Fibroblast of lung (primary cell): Measurements from ENCODE around the gene FSD1. TPM values are rescaled to one million over a fixed set of nuclear protein-coding genes. Genes with fewer than 3 reads are reported as not detected.

Source experiments
- DNase-seq, 2 donors: peaks; one replicate each; pipeline versions ENCODE4 v3.0.0 to v3.0.0-alpha.2; 2010; ENCODE audit warnings: low read depth in 2 of 2
- H2AFZ ChIP-seq: 2 replicates; pipeline ENCODE4 v1.5.1; 2012; ENCODE audit warnings: low read length, control low read depth, inconsistent platforms
- H3K27ac ChIP-seq: 2 replicates; pipeline ENCODE4 v1.5.1; 2011; ENCODE audit warnings: low read length, control low read depth; ENCODE audit not compliant: insufficient read depth
- H3K27me3 ChIP-seq: 2 replicates; pipeline ENCODE4 v1.5.1; 2011; ENCODE audit warnings: mild to moderate bottlenecking, low read length; ENCODE audit not compliant: control insufficient read depth, insufficient read depth
- H3K36me3 ChIP-seq: 2 replicates; pipeline ENCODE4 v1.5.1; 2011; ENCODE audit warnings: low read length; ENCODE audit not compliant: control insufficient read depth, insufficient read depth
- H3K4me1 ChIP-seq: 2 replicates; pipeline ENCODE4 v1.5.1; 2011; ENCODE audit warnings: low read length; ENCODE audit not compliant: control insufficient read depth, insufficient read depth; ENCODE audit errors: extremely low read depth
- H3K4me2 ChIP-seq: 2 replicates; pipeline ENCODE4 v1.5.1; 2011; ENCODE audit warnings: low read length, control low read depth; ENCODE audit not compliant: insufficient read depth; ENCODE audit errors: extremely low read depth
- H3K4me3 ChIP-seq, 4 experiments: fragments of 200-600 bp in 1 of 4; sonication (generic) in 1 of 4; replicated peaks in 1 of 4; 2 replicates each; pipeline ENCODE4 v1.5.1; 2011 to 2016; ENCODE audit warnings: low read length in 4 of 4, low read depth in 3 of 4, mild to moderate bottlenecking in 3 of 4, control low read depth in 2 of 4, inconsistent platforms in 1 of 4, mixed read lengths in 1 of 4; ENCODE audit not compliant: insufficient read depth in 1 of 4; ENCODE audit errors: control extremely low read depth in 1 of 4
- H3K79me2 ChIP-seq: 2 replicates; pipeline ENCODE4 v1.5.1; 2012; ENCODE audit warnings: mild to moderate bottlenecking, low read length, inconsistent platforms; ENCODE audit not compliant: control insufficient read depth, insufficient read depth
- H3K9ac ChIP-seq: 2 replicates; pipeline ENCODE4 v1.5.1; 2011; ENCODE audit warnings: mild to moderate bottlenecking, low read length, control low read depth; ENCODE audit not compliant: insufficient read depth
- H3K9me3 ChIP-seq: 2 replicates; pipeline ENCODE4 v1.5.1; 2012; ENCODE audit warnings: low read depth, low read length; ENCODE audit not compliant: control insufficient read depth, insufficient read depth
- H4K20me1 ChIP-seq: 2 replicates; pipeline ENCODE4 v1.5.1; 2011; ENCODE audit warnings: low read length; ENCODE audit not compliant: control insufficient read depth, insufficient read depth; ENCODE audit errors: extremely low read depth
- EZH2 ChIP-seq: IDR thresholded peaks from 2 replicates; pipeline ENCODE4 v1.5.1; 2012; ENCODE audit warnings: low read length, control low read depth, mild to moderate bottlenecking; ENCODE audit errors: missing control alignments
- polyA plus RNA-seq, 2 donors: library from polyadenylated mRNA; depleted of rRNA in 1 of 2; stranded (reverse) in 1 of 2; unstranded in 1 of 2; fragments of >200 nt; gene quantifications; 2 replicates each; pipeline ENCODE4 v1.2.1, GENCODE V29; 2011 to 2012; ENCODE audit warnings: missing spikeins in 1 of 2
- total RNA-seq: library from RNA; depleted of rRNA; stranded (reverse); fragments of >200 nt; gene quantifications from 2 replicates; pipeline ENCODE4 v1.2.1, GENCODE V29; 2014
- TF ChIP-seq, protein P1 (sequence below), 2 donors: IDR thresholded peaks in 1 of 2; conservative IDR thresholded peaks in 1 of 2; 1 replicate in 1 of 2; 2 replicates in 1 of 2; pipeline ENCODE4 v1.5.1; 2011 to 2012; ENCODE audit warnings: low read length in 2 of 2, control low read depth in 1 of 2, inconsistent platforms in 1 of 2, low read depth in 1 of 2, mild to moderate bottlenecking in 1 of 2

FSD1 gene
- total and polyA plus RNA-seq, 2 donors (not counting 1 experiment from before 2014, with no cell fraction given): 4.6 to 10.1 TPM

DNA sequence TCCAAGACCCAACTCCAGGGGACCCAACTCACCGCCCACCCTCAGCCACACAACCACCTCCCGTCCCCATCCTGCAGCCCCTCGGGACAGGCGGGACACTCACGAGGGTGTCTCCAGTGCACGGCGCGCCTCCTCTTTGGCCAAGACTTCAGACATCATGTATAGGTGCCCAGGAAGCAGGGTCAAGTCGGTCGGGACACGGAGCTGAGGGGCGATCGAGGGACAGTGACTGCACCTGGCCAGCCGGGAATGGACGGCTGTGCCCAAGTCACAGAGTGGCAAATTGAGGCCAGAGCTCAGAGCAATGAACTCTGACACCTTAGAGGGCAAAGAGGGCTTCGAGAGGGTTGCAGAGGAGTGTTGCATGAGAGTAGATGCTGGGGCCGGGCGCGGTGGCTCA, 25.5 kb downstream of the FSD1 start:
- Histone ChIP-seq H3K4me1 (no peaks in the 10 kb centered on the region), H3K36me3 (no peaks in the 10 kb centered on the region), H3K4me2 (no peak overlapping the region), H3K27me3 (peaks cover 3% of the 10 kb centered on the region), H3K4me3 (no peak overlapping the region), H3K27ac (no peak overlapping the region), H3K9me3 (no peaks in the 10 kb centered on the region), H3K9ac (no peak overlapping the region), H4K20me1 (no peaks in the 10 kb centered on the region), H2AFZ (no peak overlapping the region), H3K79me2 (no peaks in the 10 kb centered on the region)
- DNase-seq: no peak
- TF ChIP-seq, protein P1, sequence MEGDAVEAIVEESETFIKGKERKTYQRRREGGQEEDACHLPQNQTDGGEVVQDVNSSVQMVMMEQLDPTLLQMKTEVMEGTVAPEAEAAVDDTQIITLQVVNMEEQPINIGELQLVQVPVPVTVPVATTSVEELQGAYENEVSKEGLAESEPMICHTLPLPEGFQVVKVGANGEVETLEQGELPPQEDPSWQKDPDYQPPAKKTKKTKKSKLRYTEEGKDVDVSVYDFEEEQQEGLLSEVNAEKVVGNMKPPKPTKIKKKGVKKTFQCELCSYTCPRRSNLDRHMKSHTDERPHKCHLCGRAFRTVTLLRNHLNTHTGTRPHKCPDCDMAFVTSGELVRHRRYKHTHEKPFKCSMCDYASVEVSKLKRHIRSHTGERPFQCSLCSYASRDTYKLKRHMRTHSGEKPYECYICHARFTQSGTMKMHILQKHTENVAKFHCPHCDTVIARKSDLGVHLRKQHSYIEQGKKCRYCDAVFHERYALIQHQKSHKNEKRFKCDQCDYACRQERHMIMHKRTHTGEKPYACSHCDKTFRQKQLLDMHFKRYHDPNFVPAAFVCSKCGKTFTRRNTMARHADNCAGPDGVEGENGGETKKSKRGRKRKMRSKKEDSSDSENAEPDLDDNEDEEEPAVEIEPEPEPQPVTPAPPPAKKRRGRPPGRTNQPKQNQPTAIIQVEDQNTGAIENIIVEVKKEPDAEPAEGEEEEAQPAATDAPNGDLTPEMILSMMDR (conservative IDR thresholded peaks at IDR 0.05 in 1 of 2, IDR thresholded peaks at IDR 0.05 in 1 of 2; ENCODE audit: low read depth in 1 of 2, low read length in 2 of 2): no peak
- no peak for TF ChIP-seq EZH2

DNA sequence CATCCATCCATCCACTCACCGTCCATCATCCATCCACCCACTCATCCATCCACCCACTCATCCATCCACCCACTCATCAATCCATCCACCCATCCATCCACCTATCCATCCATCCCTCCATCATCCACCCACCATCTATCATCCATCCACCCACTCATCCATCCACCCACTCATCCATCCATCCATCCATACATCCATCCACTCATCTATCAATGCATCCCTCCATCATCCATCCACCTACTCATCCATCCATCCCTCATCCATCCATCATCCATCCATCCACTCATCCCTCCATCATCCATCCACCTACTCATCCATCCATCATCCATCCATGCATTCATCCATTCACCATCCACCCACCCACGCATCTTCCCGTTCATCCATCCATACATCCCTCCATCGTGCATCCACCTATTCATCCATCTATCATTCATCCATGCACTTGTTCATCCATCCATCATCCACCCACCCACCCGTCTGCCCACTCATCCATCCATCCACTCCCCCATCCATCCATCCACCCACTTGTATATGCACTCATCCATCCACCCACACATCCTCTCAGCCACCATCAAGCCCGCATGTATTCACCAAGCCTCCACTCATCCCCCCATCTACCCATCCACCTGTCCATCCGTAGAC, 30.7 kb downstream of the FSD1 start:
- no peaks in the 10 kb centered on the region for H4K20me1 ChIP-seq
- H3K79me2 ChIP-seq: no peaks in the 10 kb centered on the region
- DNase-seq: no peak
- no peak overlapping the region for H3K4me3 ChIP-seq
- TF ChIP-seq, protein P1 (conservative IDR thresholded peaks at IDR 0.05 in 1 of 2, IDR thresholded peaks at IDR 0.05 in 1 of 2; ENCODE audit: low read depth in 1 of 2, low read length in 2 of 2): no peak
- TF ChIP-seq EZH2: no peak
- no peaks in the 10 kb centered on the region for H3K27me3 ChIP-seq
- no peaks in the 10 kb centered on the region for H3K9me3 ChIP-seq
- no peaks in the 10 kb centered on the region for H3K4me1 ChIP-seq
- H2AFZ ChIP-seq: no peak overlapping the region
- no peak overlapping the region for H3K4me2 ChIP-seq
- H3K27ac ChIP-seq: no peak overlapping the region
- H3K36me3 ChIP-seq: no peaks in the 10 kb centered on the region
- no peak overlapping the region for H3K9ac ChIP-seq

DNA sequence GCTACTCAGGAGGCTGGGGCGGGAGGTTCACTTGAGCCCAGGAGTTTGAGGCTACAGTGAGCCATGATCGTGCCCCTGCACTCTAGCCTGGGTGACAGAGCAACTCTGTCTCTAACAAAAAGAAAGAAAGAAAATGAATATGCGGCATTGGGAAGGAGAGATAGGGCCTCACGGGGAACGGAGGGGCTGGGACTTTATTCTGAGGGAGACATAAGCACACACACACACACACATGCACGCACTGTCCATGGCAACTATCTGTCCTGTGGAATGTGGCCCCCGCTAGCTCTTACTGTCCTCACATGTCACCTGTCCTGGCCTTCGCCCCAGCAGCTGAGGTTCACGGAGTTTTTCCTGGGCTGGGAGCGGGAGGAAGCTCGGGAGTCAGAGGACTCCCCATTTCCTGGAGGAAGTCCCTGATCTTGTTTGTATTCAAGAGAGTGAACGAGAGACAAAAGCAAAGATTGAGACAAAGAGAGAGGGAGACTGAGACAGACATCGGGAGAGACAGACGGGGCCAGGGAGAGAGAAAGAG, 33.6 kb downstream of the FSD1 start:
- no peaks in the 10 kb centered on the region for H3K79me2 ChIP-seq
- H3K27ac ChIP-seq: no peak overlapping the region
- H3K9me3 ChIP-seq: no peaks in the 10 kb centered on the region
- TF ChIP-seq EZH2: no peak
- TF ChIP-seq, protein P1 (conservative IDR thresholded peaks at IDR 0.05 in 1 of 2, IDR thresholded peaks at IDR 0.05 in 1 of 2; ENCODE audit: low read depth in 1 of 2, low read length in 2 of 2): no peak
- H3K4me3 ChIP-seq: peak overlapping the region; percentile 33 to 48 (median 42)
- H4K20me1 ChIP-seq: no peaks in the 10 kb centered on the region
- no peaks in the 10 kb centered on the region for H3K36me3 ChIP-seq
- peak overlapping the region; percentile 97 for H2AFZ ChIP-seq
- no peaks in the 10 kb centered on the region for H3K27me3 ChIP-seq
- peak in 1 of 2 donors; percentile 31 for DNase-seq
- peak overlapping the region; percentile 96 for H3K4me2 ChIP-seq
- peaks cover 2% of the 10 kb centered on the region for H3K4me1 ChIP-seq
- H3K9ac ChIP-seq: peak overlapping the region; percentile 26
